WTC11 (cell line): Measurements from ENCODE around the gene CCL18. TPM values are rescaled to one million over a fixed set of nuclear protein-coding genes. Genes with fewer than 3 reads are reported as not detected.

Experiments
- ATAC-seq: fragments of 200-7000 bp; cut with Tn5 transposase; 2 replicates; pipeline ENCODE4 v1.10.0; 2021; ENCODE audit warnings: mild to moderate bottlenecking, moderate library complexity
- CTCF ChIA-PET: fragments of 300-600 bp; sonication (Branson Sonifier 250); formaldehyde crosslinking; loops from one replicate; lab custom pipeline; 2021; ENCODE audit warnings: antibody characterized with exemption; lab: Charles Lee
- POLR2A ChIA-PET: fragments of 350-600 bp; sonication (Branson Sonifier 250); formaldehyde crosslinking; loops from one replicate; lab custom pipeline; 2021; ENCODE audit warnings: antibody characterized with exemption; lab: Charles Lee
- DNase-seq: peaks from one replicate; pipeline ENCODE4 v3.0.0; 2021; ENCODE audit warnings: low spot score
- H3K27ac Mint-ChIP-seq: 2 replicates; pipeline ENCODE4 v1.8.0; 2021; ENCODE audit warnings: mixed read lengths
- H3K27me3 Mint-ChIP-seq: 2 replicates; pipeline ENCODE4 v1.8.0; 2021; ENCODE audit warnings: low read depth, mild to moderate bottlenecking, moderate library complexity, mixed read lengths
- H3K36me3 Mint-ChIP-seq: 2 replicates; pipeline ENCODE4 v1.8.0; 2021; ENCODE audit warnings: mixed read lengths
- H3K4me1 Mint-ChIP-seq: 2 replicates; pipeline ENCODE4 v1.8.0; 2022; ENCODE audit warnings: mixed read lengths
- H3K4me3 Mint-ChIP-seq: 2 replicates; pipeline ENCODE4 v1.8.0; 2021; ENCODE audit warnings: mild to moderate bottlenecking, moderate library complexity, mixed read lengths
- H3K9me3 Mint-ChIP-seq: 2 replicates; pipeline ENCODE4 v1.8.0; 2021; ENCODE audit warnings: mixed read lengths
- ATF1 ChIP-seq: sonication (generic); formaldehyde crosslinking; IDR thresholded peaks from 2 replicates; pipeline ENCODE4 v1.8.1; 2023; ENCODE audit warnings: mild to moderate bottlenecking, moderate library complexity, missing genetic modification reagents
- CDX4 ChIP-seq: fragments of 250-450 bp; sonication (Bioruptor Pico); IDR thresholded peaks from 2 replicates; pipeline ENCODE4 v1.9.0; 2021; ENCODE audit warnings: moderate library complexity, mild to moderate bottlenecking, inconsistent platforms, borderline replicate concordance
- CREM ChIP-seq: sonication (generic); formaldehyde crosslinking; IDR thresholded peaks from 2 replicates; pipeline ENCODE4 v1.8.1; 2022; ENCODE audit warnings: mild to moderate bottlenecking, missing genetic modification reagents, moderate library complexity
- ESRRA ChIP-seq: sonication (generic); formaldehyde crosslinking; IDR thresholded peaks from 2 replicates; pipeline ENCODE4 v1.8.1; 2022; ENCODE audit warnings: mild to moderate bottlenecking, missing genetic modification reagents, borderline replicate concordance
- FOXJ3 ChIP-seq: sonication (generic); formaldehyde crosslinking; IDR thresholded peaks from 2 replicates; pipeline ENCODE4 v1.9.0; 2021; ENCODE audit warnings: missing genetic modification reagents, mild to moderate bottlenecking, borderline replicate concordance
- FOXP1 ChIP-seq: sonication (generic); formaldehyde crosslinking; IDR thresholded peaks from 2 replicates; pipeline ENCODE4 v1.8.0; 2022; ENCODE audit warnings: missing genetic modification reagents, mild to moderate bottlenecking, moderate library complexity, borderline replicate concordance
- GABPB1 ChIP-seq: sonication (generic); formaldehyde crosslinking; IDR thresholded peaks from 2 replicates; pipeline ENCODE4 v1.8.1; 2023; ENCODE audit warnings: mild to moderate bottlenecking, missing genetic modification reagents
- JAZF1 ChIP-seq: fragments of 250-450 bp; sonication (Bioruptor Pico); IDR thresholded peaks from 2 replicates; pipeline ENCODE4 v1.9.0; 2021; ENCODE audit warnings: moderate library complexity, mild to moderate bottlenecking, inconsistent platforms
- MXD4 ChIP-seq: fragments of 250-450 bp; sonication (Bioruptor Pico); IDR thresholded peaks from 2 replicates; pipeline ENCODE4 v1.8.0; 2021; ENCODE audit warnings: mild to moderate bottlenecking, moderate library complexity, borderline replicate concordance
- MYBL2 ChIP-seq: sonication (generic); formaldehyde crosslinking; IDR thresholded peaks from 2 replicates; pipeline ENCODE4 v1.8.1; 2023; ENCODE audit warnings: mild to moderate bottlenecking, moderate library complexity, missing genetic modification reagents
- NFATC4 ChIP-seq: fragments of 250-450 bp; sonication (Bioruptor Pico); IDR thresholded peaks from 2 replicates; pipeline ENCODE4 v1.9.0; 2021; ENCODE audit warnings: mild to moderate bottlenecking
- NFYB ChIP-seq: sonication (generic); formaldehyde crosslinking; conservative IDR thresholded peaks from 2 replicates; pipeline ENCODE4 v1.8.0; 2022; ENCODE audit warnings: low read depth, missing genetic modification reagents
- RELA ChIP-seq: sonication (generic); formaldehyde crosslinking; IDR thresholded peaks from 2 replicates; pipeline ENCODE4 v1.8.1; 2022; ENCODE audit warnings: missing genetic modification reagents, mild to moderate bottlenecking, borderline replicate concordance
- SMAD3 ChIP-seq: sonication (generic); formaldehyde crosslinking; IDR thresholded peaks from 2 replicates; pipeline ENCODE4 v1.8.0; 2022; ENCODE audit warnings: missing genetic modification reagents, mild to moderate bottlenecking, borderline replicate concordance
- TEAD4 ChIP-seq: sonication (generic); formaldehyde crosslinking; IDR thresholded peaks from 2 replicates; pipeline ENCODE4 v1.8.0; 2022; ENCODE audit warnings: mild to moderate bottlenecking, missing genetic modification reagents
- ZBTB21 ChIP-seq: sonication (generic); formaldehyde crosslinking; IDR thresholded peaks from 2 replicates; pipeline ENCODE4 v1.8.1; 2023; ENCODE audit warnings: mild to moderate bottlenecking, missing genetic modification reagents, borderline replicate concordance
- ZNF232 ChIP-seq: sonication (generic); formaldehyde crosslinking; IDR thresholded peaks from 2 replicates; pipeline ENCODE4 v1.8.0; 2022; ENCODE audit warnings: mild to moderate bottlenecking, missing genetic modification reagents
- ZNF396 ChIP-seq: fragments of 250-450 bp; sonication (Bioruptor Pico); IDR thresholded peaks from 2 replicates; pipeline ENCODE4 v1.8.0; 2021; ENCODE audit warnings: mild to moderate bottlenecking, moderate library complexity, borderline replicate concordance
- ZNF416 ChIP-seq: fragments of 250-450 bp; sonication (Bioruptor Pico); IDR thresholded peaks from 2 replicates; pipeline ENCODE4 v1.9.0; 2021; ENCODE audit warnings: mild to moderate bottlenecking, inconsistent platforms
- ZNF423 ChIP-seq: fragments of 250-450 bp; sonication (Bioruptor Pico); IDR thresholded peaks from 2 replicates; pipeline ENCODE4 v2.1.2; 2022; ENCODE audit warnings: mild to moderate bottlenecking, moderate library complexity
- ZNF532 ChIP-seq: fragments of 250-450 bp; sonication (Bioruptor Pico); IDR thresholded peaks from 2 replicates; pipeline ENCODE4 v1.9.0; 2021; ENCODE audit warnings: mild to moderate bottlenecking, borderline replicate concordance
- total RNA-seq: library from RNA; stranded (reverse); gene quantifications from 3 replicates; pipeline ENCODE4 v1.2.3, GENCODE V29; 2021
- TF ChIP-seq, protein P1 (sequence below): sonication (generic); formaldehyde crosslinking; IDR thresholded peaks from 2 replicates; pipeline ENCODE4 v1.8.1; 2022; ENCODE audit warnings: mild to moderate bottlenecking, missing genetic modification reagents, moderate library complexity, borderline replicate concordance
- TF ChIP-seq, protein P2 (sequence below): sonication (generic); formaldehyde crosslinking; IDR thresholded peaks from 2 replicates; pipeline ENCODE4 v1.8.0; 2023; ENCODE audit warnings: missing genetic modification reagents, mild to moderate bottlenecking, borderline replicate concordance
- TF ChIP-seq, protein P3 (sequence below): sonication (generic); formaldehyde crosslinking; IDR thresholded peaks from 2 replicates; pipeline ENCODE4 v1.8.1; 2023; ENCODE audit warnings: mild to moderate bottlenecking, moderate library complexity, missing genetic modification reagents

CCL18 gene
- total RNA-seq, 1 experiment from 2014 or later, result not detected

GRCh38 chr17:36057911-36058310 is 6.2 kb upstream of the CCL18 start (continued):
- no peak for TF ChIP-seq SMAD3 (CRISPR knock-in tag)
- TF ChIP-seq ZNF232 (CRISPR knock-in tag), result no peak
- no peak for TF ChIP-seq TEAD4 (CRISPR knock-in tag)
- TF ChIP-seq FOXJ3 (CRISPR knock-in tag), result no peak
- TF ChIP-seq ZNF416 (CRISPR knock-in tag), result no peak

DNA sequence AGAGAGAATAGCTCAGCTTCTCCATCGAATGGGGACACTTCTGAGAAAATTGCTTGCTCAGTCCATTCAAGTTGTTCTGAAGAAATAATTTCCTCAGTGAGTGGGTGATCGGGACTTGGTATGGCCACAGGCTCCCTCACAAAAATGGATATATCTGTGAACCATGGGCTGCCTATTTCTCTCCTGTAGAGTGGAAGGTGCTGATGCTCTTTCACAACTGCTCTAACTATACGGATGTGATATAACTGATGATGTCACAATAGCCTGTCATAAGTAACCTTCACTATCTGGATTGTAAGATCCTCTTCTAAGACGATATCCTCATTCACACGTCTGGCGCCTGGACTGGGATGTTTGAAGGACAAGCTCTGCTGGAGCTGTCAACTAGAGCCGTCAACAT is 4.7 kb upstream of the CCL18 start:
- Mint-ChIP-seq H3K27ac (no peak overlapping the region), H3K27me3 (no peaks in the 10 kb centered on the region; the same call in 1 of the 2 replicates), H3K4me1 (no peaks in the 10 kb centered on the region), H3K36me3 (no peaks in the 10 kb centered on the region), H3K9me3 (peaks cover 4% of the 10 kb centered on the region), H3K4me3 (no peak overlapping the region)
- ChIA-PET POLR2A (interaction anchor here (0.6 kb wide), 1 partner anchor 17 kb away, joined by 3 read pairs; no protein-coding TSS in a partner anchor), CTCF (interaction anchor here (1.4 to 2.9 kb wide), 2 partner anchors 13 to 424 kb away, joined by 3 to 15 read pairs; no protein-coding TSS in a partner anchor)
- DNase-seq (no peak), ATAC-seq (no peak)
- TF ChIP-seq GABPB1 (CRISPR knock-in tag) (no peak), CDX4 (CRISPR knock-in tag) (no peak), NFYB (CRISPR knock-in tag) (no peak), ZNF416 (CRISPR knock-in tag) (no peak), ESRRA (no peak), ZNF396 (CRISPR knock-in tag) (no peak), ZNF423 (CRISPR knock-in tag) (no peak), MXD4 (CRISPR knock-in tag) (no peak), CREM (CRISPR knock-in tag) (no peak), ZBTB21 (CRISPR knock-in tag) (no peak), JAZF1 (no peak), RELA (CRISPR knock-in tag) (no peak), ATF1 (CRISPR knock-in tag) (no peak), ZNF532 (CRISPR knock-in tag) (no peak), FOXP1 (CRISPR knock-in tag) (no peak), NFATC4 (CRISPR knock-in tag) (no peak), MYBL2 (no peak)
- TF ChIP-seq, protein P1, sequence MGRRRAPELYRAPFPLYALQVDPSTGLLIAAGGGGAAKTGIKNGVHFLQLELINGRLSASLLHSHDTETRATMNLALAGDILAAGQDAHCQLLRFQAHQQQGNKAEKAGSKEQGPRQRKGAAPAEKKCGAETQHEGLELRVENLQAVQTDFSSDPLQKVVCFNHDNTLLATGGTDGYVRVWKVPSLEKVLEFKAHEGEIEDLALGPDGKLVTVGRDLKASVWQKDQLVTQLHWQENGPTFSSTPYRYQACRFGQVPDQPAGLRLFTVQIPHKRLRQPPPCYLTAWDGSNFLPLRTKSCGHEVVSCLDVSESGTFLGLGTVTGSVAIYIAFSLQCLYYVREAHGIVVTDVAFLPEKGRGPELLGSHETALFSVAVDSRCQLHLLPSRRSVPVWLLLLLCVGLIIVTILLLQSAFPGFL (CRISPR knock-in tag), result no peak
- TF ChIP-seq, protein P2, sequence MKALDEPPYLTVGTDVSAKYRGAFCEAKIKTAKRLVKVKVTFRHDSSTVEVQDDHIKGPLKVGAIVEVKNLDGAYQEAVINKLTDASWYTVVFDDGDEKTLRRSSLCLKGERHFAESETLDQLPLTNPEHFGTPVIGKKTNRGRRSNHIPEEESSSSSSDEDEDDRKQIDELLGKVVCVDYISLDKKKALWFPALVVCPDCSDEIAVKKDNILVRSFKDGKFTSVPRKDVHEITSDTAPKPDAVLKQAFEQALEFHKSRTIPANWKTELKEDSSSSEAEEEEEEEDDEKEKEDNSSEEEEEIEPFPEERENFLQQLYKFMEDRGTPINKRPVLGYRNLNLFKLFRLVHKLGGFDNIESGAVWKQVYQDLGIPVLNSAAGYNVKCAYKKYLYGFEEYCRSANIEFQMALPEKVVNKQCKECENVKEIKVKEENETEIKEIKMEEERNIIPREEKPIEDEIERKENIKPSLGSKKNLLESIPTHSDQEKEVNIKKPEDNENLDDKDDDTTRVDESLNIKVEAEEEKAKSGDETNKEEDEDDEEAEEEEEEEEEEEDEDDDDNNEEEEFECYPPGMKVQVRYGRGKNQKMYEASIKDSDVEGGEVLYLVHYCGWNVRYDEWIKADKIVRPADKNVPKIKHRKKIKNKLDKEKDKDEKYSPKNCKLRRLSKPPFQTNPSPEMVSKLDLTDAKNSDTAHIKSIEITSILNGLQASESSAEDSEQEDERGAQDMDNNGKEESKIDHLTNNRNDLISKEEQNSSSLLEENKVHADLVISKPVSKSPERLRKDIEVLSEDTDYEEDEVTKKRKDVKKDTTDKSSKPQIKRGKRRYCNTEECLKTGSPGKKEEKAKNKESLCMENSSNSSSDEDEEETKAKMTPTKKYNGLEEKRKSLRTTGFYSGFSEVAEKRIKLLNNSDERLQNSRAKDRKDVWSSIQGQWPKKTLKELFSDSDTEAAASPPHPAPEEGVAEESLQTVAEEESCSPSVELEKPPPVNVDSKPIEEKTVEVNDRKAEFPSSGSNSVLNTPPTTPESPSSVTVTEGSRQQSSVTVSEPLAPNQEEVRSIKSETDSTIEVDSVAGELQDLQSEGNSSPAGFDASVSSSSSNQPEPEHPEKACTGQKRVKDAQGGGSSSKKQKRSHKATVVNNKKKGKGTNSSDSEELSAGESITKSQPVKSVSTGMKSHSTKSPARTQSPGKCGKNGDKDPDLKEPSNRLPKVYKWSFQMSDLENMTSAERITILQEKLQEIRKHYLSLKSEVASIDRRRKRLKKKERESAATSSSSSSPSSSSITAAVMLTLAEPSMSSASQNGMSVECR (CRISPR knock-in tag), result no peak
- TF ChIP-seq, protein P3, sequence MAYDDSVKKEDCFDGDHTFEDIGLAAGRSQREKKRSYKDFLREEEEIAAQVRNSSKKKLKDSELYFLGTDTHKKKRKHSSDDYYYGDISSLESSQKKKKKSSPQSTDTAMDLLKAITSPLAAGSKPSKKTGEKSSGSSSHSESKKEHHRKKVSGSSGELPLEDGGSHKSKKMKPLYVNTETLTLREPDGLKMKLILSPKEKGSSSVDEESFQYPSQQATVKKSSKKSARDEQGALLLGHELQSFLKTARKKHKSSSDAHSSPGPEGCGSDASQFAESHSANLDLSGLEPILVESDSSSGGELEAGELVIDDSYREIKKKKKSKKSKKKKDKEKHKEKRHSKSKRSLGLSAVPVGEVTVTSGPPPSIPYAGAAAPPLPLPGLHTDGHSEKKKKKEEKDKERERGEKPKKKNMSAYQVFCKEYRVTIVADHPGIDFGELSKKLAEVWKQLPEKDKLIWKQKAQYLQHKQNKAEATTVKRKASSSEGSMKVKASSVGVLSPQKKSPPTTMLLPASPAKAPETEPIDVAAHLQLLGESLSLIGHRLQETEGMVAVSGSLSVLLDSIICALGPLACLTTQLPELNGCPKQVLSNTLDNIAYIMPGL (CRISPR knock-in tag), result no peak
